DMS114 treated with DMSO at 0.1 percent for 48 hours (cell line): ENCODE measurements around the gene DSC1.

Source experiments
- DNase-seq: peaks from one replicate; lab custom pipeline; 2025; ENCODE audit not compliant: unreplicated experiment; lab: John Stamatoyannopoulos, UW

Gene DSC1

GRCh38 chr18:31112804-31113203, 49.9 kb downstream of the DSC1 start:
- DNase-seq: no peak

DNA sequence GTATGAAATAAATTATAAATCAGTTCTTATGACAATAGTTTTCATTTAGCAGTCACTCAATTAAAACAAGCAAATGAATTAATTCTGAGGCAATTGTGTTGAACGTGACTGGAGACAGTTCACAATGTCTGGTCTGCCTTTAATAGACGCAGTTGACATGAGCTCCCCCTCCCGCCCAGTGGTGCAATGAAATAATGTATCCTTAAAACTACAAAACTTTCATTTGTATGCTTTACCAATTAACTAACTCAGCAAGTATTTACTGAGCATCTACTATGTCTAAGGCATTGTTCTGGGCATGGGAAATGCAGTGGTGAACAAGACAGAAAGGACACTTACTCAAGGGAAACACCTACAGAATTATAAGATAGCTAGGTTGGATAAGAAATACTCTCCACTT, 56.9 kb downstream of the DSC1 start:
- no peak for DNase-seq

- no peak for DNase-seq
These were observed 58.2 kb downstream of the DSC1 start for GRCh38 chr18:31104444-31104843.

DNA sequence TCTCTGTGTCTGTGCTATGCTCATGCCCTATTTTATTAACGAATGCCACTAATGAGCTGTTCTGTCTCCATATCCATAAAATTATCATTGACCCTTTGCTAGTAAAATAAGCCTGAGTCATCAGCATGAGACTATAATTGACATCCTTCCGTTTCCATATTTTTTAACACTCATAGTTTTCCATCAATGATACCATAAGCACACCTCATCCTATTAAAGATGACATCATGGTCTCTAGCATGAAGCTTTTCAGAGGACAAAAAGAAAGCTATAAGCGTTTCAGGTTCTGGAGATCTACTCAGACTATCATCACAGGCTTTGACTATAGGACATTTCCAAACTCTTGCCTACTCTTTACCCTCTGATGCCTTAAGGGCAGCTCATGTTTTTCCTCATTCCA, 59.2 kb downstream of the DSC1 start:
- DNase-seq: no peak

DNA sequence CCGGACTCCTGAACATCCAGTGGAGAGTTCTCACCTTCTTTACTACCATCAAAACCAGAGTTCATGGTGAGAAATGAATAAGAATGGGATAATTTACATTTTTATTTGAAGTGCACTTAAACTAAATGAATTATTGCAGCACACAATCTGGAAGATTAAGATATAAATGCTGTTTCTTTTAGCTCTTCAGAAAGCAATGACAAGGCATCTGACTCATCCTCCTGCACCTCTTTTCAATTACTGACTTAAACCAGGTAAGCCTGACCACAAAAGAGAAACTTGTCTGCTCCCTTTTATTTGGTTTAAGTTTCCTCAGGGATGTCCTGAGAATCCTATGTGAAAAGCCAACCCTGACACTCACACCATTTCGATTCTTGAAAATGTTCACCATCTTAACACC, 59.7 kb downstream of the DSC1 start:
- no peak for DNase-seq

GRCh38 chr18:31102025-31102684, 60.5 kb downstream of the DSC1 start, which contains the start of gene DSC2:
Gene DSC2 (minus strand): TSS chr18:31102421. CDS start chr18:31101971, 450 bp downstream.
- no peak for DNase-seq

GRCh38 chr18:31101183-31102024, 61.3 kb downstream of the DSC1 start:
- no peak for DNase-seq

DNA sequence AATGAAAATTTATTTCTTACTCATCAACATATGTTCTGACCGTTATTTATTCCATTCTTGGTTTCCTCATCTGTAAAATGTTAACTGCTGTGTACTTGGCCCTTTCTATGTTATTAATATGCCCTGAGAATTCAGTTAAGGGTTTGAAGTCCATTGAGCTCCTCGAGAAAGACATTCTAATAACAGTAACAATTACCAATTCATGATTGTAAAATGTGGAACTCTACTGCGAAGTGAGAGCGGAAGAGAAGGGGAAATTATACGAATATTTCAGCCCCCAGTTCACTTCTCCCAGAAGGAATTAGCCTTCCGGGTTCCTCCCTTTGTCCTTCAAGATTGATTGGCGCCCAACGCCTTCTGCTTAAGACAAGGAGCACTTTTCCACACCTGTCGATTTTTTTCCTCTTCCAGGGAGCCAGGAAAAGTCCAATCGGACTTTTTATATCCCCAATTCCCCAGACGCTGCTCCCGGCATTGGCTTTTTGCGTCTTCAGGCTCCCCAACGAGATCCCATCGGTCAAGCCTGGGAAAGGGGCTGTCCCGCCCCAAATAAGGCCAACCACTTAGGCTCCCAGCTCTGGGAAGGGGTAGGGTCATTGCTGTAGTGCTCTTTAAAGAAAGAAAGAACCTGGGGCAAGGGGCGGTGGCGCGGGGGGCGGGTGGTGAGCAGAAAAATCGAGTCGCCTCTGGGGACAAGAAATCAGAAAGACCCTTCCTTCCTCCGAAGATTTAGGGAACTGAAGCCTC, 62.0 kb downstream of the DSC1 start:
- no peak for DNase-seq

DNA sequence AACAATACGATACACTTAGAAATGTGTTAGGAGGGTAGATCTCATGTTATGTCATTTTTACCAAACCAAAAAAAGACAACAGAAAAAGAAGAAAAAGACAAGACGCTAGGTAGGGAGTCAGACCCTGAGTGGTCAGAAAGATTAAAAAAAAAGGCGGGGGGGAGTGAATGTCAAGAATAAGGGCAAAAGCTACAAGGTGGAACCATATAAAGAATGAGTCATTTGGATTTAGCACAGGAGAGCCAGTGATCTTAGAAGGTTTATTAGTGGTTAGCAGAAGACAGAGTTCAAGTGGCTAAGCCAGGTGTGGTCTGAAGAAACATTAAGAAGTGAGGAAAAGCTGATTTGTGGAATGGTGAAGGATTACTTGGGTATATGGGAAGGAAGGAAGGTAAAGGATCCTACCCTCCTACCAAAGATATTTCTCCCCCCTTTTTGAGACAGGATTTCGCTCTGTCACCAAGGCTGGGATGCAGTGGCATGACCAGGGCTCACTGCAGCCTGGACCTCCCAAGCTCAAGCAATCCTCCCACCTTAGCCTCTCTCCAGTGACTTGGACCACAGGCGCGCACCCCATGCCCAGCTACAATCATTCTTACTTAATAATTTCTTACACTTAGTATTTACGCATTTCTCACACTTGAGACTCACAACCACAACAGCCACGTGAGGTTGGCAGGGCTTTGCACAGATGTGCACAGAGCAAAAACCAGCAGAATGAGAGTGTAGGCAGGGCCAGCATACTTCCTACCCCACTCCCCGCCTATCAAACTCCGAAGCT, 63.0 kb downstream of the DSC1 start:
- no peak for DNase-seq

DNA sequence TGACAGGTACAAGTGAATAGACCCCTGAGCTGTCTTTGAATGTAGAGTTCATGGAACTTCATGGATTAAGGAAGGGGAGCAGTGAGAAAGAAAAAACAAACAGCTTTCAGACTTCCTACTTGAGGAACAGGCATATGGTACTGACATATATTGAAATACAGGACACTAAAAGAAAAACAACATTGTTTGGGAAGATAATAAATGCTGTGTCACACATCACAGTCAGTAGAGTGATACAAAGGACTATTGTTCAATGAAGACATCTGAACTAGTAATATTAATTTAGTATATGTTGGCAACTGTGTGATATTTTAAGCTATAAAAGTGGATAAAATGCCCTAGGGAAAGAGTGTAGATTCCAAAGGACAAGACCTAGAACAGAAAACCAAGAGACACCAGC, 63.8 kb downstream of the DSC1 start:
- DNase-seq: no peak

- DNase-seq: no peak
These were observed 65.0 kb downstream of the DSC1 start for GRCh38 chr18:31097666-31098065.

GRCh38 chr18:31093880-31094279, 68.8 kb downstream of the DSC1 start:
- DNase-seq: no peak

- DNase-seq: no peak
These were observed 69.4 kb downstream of the DSC1 start for GRCh38 chr18:31093294-31093693.

- DNase-seq: no peak
These were observed 71.3 kb downstream of the DSC1 start for GRCh38 chr18:31091350-31091749.

- DNase-seq: no peak
These were observed 74.1 kb downstream of the DSC1 start for GRCh38 chr18:31088532-31088931.

DNA sequence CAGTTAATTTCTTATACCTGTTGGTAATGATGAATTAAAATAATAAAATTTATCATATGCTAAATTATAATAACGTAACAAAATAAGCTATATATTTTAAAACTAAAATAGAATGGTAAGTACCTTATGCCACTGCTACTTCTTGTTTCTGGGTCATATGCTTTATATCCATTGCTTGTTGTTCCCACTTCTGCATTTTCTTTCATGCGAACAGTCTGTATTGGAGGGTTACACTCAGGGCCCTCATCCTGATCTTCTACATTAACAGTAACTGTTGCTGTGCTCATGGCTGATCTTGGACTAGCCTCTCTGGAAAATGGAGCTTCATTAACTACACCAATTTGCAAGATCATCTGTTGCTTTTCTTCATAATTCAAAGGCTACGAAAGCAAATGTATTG, 82.7 kb downstream of the DSC1 start:
- DNase-seq: no peak
